H1 (cell line): Measurements from ENCODE around the gene TET1. TPM values are rescaled to one million over a fixed set of nuclear protein-coding genes. Genes with fewer than 3 reads are reported as not detected.

ENCODE experiments used
- CTCF ChIA-PET: fragments of 300-600 bp; sonication (Branson Sonifier 250); formaldehyde crosslinking; loops from one replicate; lab custom pipeline; 2021; ENCODE audit not compliant: partially characterized antibody; lab: Charles Lee
- POLR2A ChIA-PET: fragments of 300-600 bp; sonication (Branson Sonifier 250); formaldehyde crosslinking; loops from one replicate; lab custom pipeline; 2021; ENCODE audit warnings: inconsistent platforms; ENCODE audit not compliant: partially characterized antibody; lab: Charles Lee
- DNase-seq, 2 experiments: peaks; one replicate each; pipeline versions ENCODE4 v3.0.0 to v3.0.0-alpha.2; 2010 to 2022; ENCODE audit warnings: low spot score in 2 of 2, low read depth in 1 of 2, mixed read lengths in 1 of 2
- FAIRE-seq: peaks from 2 replicates; lab custom pipeline; 2011; peaks lifted over from hg19 to GRCh38; lab: Jason Lieb, UNC
- H2AFZ ChIP-seq: 2 replicates; pipeline ENCODE4 v1.8.1; 2012; ENCODE audit warnings: low read length, inconsistent platforms
- H2AK5ac ChIP-seq: 2 replicates; pipeline ENCODE4 v1.6.1; 2013; ENCODE audit warnings: low read depth, low read length
- H2BK120ac ChIP-seq: replicated peaks from 2 replicates; pipeline ENCODE3; 2013; ENCODE audit warnings: low read depth, low read length, inconsistent platforms
- H2BK12ac ChIP-seq: 2 replicates; pipeline ENCODE4 v1.6.1; 2013; ENCODE audit warnings: low read depth, low read length
- H2BK15ac ChIP-seq: 2 replicates; pipeline ENCODE4 v1.6.1; 2013; ENCODE audit warnings: low read length
- H2BK20ac ChIP-seq: 2 replicates; pipeline ENCODE4 v1.6.1; 2013; ENCODE audit warnings: low read length
- H2BK5ac ChIP-seq: 2 replicates; pipeline ENCODE4 v1.6.1; 2013; ENCODE audit warnings: low read depth, low read length
- H3K14ac ChIP-seq: 2 replicates; pipeline ENCODE4 v1.6.1; 2013; ENCODE audit warnings: inconsistent platforms; ENCODE audit not compliant: insufficient read length
- H3K18ac ChIP-seq: 2 replicates; pipeline ENCODE4 v1.6.1; 2013; ENCODE audit warnings: low read length; ENCODE audit errors: extremely low read depth
- H3K23ac ChIP-seq: 2 replicates; pipeline ENCODE4 v1.6.1; 2013; ENCODE audit warnings: inconsistent platforms; ENCODE audit not compliant: insufficient read length
- H3K23me2 ChIP-seq: 2 replicates; pipeline ENCODE4 v1.6.1; 2013; ENCODE audit warnings: low read depth, low read length
- H3K27ac ChIP-seq: 2 replicates; pipeline ENCODE4 v1.6.1; 2011; ENCODE audit warnings: low read depth, low read length, inconsistent platforms
- H3K27me3 ChIP-seq, 4 experiments: replicated peaks in 1 of 4; 1 replicate in 1 of 4; 2 replicates in 3 of 4; pipeline versions ENCODE4 v1.6.1 to v1.8.1; 2011 to 2013; ENCODE audit warnings: low read length in 3 of 4, mild to moderate bottlenecking in 3 of 4, inconsistent platforms in 2 of 4, mixed read lengths in 2 of 4, moderate library complexity in 1 of 4; ENCODE audit not compliant: control insufficient read depth in 3 of 4, insufficient read depth in 3 of 4; ENCODE audit errors: extremely low read depth in 1 of 4
- H3K36me3 ChIP-seq, 4 experiments: 2 replicates each; pipeline versions ENCODE4 v1.6.1 to v1.8.1; 2011 to 2013; ENCODE audit warnings: mild to moderate bottlenecking in 4 of 4, low read length in 3 of 4, moderate library complexity in 2 of 4, control low read depth in 1 of 4, inconsistent platforms in 1 of 4; ENCODE audit not compliant: insufficient read depth in 4 of 4, control insufficient read depth in 2 of 4
- H3K4ac ChIP-seq: replicated peaks from 2 replicates; pipeline ENCODE3; 2013; ENCODE audit warnings: low read length, low read depth, mixed read lengths, inconsistent platforms; ENCODE audit not compliant: insufficient read length
- H3K4me1 ChIP-seq, 4 experiments: replicated peaks in 1 of 4; 1 replicate in 1 of 4; 2 replicates in 3 of 4; pipeline versions ENCODE4 v1.6.1 to v1.8.1; 2011 to 2013; ENCODE audit warnings: low read length in 3 of 4, inconsistent platforms in 2 of 4, mixed read lengths in 1 of 4; ENCODE audit not compliant: insufficient read depth in 4 of 4, control insufficient read depth in 3 of 4
- H3K4me2 ChIP-seq, 2 experiments: 2 replicates each; pipeline versions ENCODE4 v1.6.1 to v1.8.1; 2011 to 2013; ENCODE audit warnings: low read depth in 2 of 2, low read length in 2 of 2, control low read depth in 1 of 2, inconsistent platforms in 1 of 2, mild to moderate bottlenecking in 1 of 2; ENCODE audit not compliant: insufficient read depth in 1 of 2
- H3K4me3 ChIP-seq, 4 experiments: fragments of 200-600, 300-600 bp in 1 of 4; sonication (generic), shearing (Covaris generic), sonication (Bioruptor Twin) in 1 of 4; 2 replicates each; pipeline versions ENCODE4 v1.5.1 to v1.8.1; 2011 to 2016; ENCODE audit warnings: low read length in 4 of 4, low read depth in 3 of 4, control low read depth in 2 of 4, inconsistent platforms in 2 of 4, mild to moderate bottlenecking in 2 of 4, mixed read lengths in 1 of 4, moderate library complexity in 1 of 4; ENCODE audit not compliant: insufficient read depth in 2 of 4; ENCODE audit errors: extremely low read depth in 1 of 4
- H3K56ac ChIP-seq: replicated peaks from 2 replicates; pipeline ENCODE3; 2013; ENCODE audit warnings: low read depth, mild to moderate bottlenecking, mixed read lengths, low read length, inconsistent platforms; ENCODE audit not compliant: insufficient read length
- H3K79me1 ChIP-seq: 2 replicates; pipeline ENCODE4 v1.6.1; 2013; ENCODE audit warnings: low read depth, low read length, control low read depth
- H3K79me2 ChIP-seq, 2 experiments: 2 replicates each; pipeline versions ENCODE4 v1.6.1 to v1.8.1; 2012 to 2013; ENCODE audit warnings: low read length in 2 of 2, mild to moderate bottlenecking in 2 of 2, inconsistent platforms in 1 of 2; ENCODE audit not compliant: insufficient read depth in 2 of 2, control insufficient read depth in 1 of 2
- H3K9ac ChIP-seq, 4 experiments: replicated peaks in 1 of 4; 1 replicate in 1 of 4; 2 replicates in 3 of 4; pipeline versions ENCODE4 v1.6.1 to v1.8.1; 2011 to 2013; ENCODE audit warnings: low read depth in 3 of 4, low read length in 3 of 4, control low read depth in 2 of 4, mild to moderate bottlenecking in 2 of 4, moderate library complexity in 2 of 4, inconsistent platforms in 1 of 4; ENCODE audit errors: extremely low read depth in 1 of 4
- H3K9me3 ChIP-seq, 2 experiments: 2 replicates each; pipeline versions ENCODE4 v1.6.1 to v1.8.1; 2012 to 2013; ENCODE audit warnings: mild to moderate bottlenecking in 2 of 2, moderate library complexity in 2 of 2, control low read depth in 1 of 2, inconsistent platforms in 1 of 2, low read depth in 1 of 2, low read length in 1 of 2, mixed read lengths in 1 of 2; ENCODE audit not compliant: insufficient read depth in 2 of 2
- H4K20me1 ChIP-seq, 2 experiments: replicated peaks in 1 of 2; 2 replicates each; pipeline versions ENCODE3 to v1.8.1; 2011 to 2013; ENCODE audit warnings: inconsistent platforms in 2 of 2, low read length in 2 of 2, mild to moderate bottlenecking in 1 of 2; ENCODE audit not compliant: insufficient read depth in 2 of 2, control insufficient read depth in 1 of 2
- H4K5ac ChIP-seq: 2 replicates; pipeline ENCODE4 v1.6.1; 2013; ENCODE audit warnings: low read length, low read depth, mixed read lengths, inconsistent platforms; ENCODE audit not compliant: insufficient read length
- H4K8ac ChIP-seq: 2 replicates; pipeline ENCODE4 v1.8.0; 2013; ENCODE audit warnings: mild to moderate bottlenecking, moderate library complexity, low read length, inconsistent platforms; ENCODE audit not compliant: insufficient read depth; ENCODE audit errors: extremely low read depth
- H4K91ac ChIP-seq: replicated peaks from 2 replicates; pipeline ENCODE3; 2013; ENCODE audit warnings: low read length, mixed read lengths, inconsistent platforms; ENCODE audit not compliant: insufficient read length
- CEBPB ChIP-seq: IDR thresholded peaks from 2 replicates; pipeline ENCODE4 v1.6.1; 2012; ENCODE audit warnings: low read depth, low read length
- CHD2 ChIP-seq: IDR thresholded peaks from 2 replicates; pipeline ENCODE4 v1.6.1; 2012; ENCODE audit warnings: low read length, improper control_type of control experiment
- JUND ChIP-seq: IDR thresholded peaks from 2 replicates; pipeline ENCODE4 v1.6.1; 2011; ENCODE audit warnings: mild to moderate bottlenecking, improper control_type of control experiment, low read length
- KDM1A ChIP-seq: fragments of 200-600, 300-600 bp; sonication (generic); IDR thresholded peaks from 2 replicates; pipeline ENCODE4 v1.7.1; 2016; ENCODE audit warnings: mild to moderate bottlenecking, low read length, borderline replicate concordance
- POLR2A ChIP-seq, 2 experiments: IDR thresholded peaks; 1 replicate in 1 of 2; 2 replicates in 1 of 2; pipeline ENCODE4 v1.6.1; 2011; ENCODE audit warnings: low read depth in 2 of 2, low read length in 2 of 2, mild to moderate bottlenecking in 2 of 2; ENCODE audit errors: control extremely low read depth in 1 of 2
- POU5F1 ChIP-seq: IDR thresholded peaks from 2 replicates; pipeline ENCODE4 v1.6.1; 2011; ENCODE audit warnings: low read depth, mild to moderate bottlenecking, low read length, moderate library complexity
- RAD21 ChIP-seq, 2 experiments: IDR thresholded peaks in 1 of 2; conservative IDR thresholded peaks in 1 of 2; 2 replicates each; pipeline ENCODE4 v1.6.1; 2011; ENCODE audit warnings: low read depth in 2 of 2, low read length in 2 of 2, improper control_type of control experiment in 1 of 2, inconsistent platforms in 1 of 2, mild to moderate bottlenecking in 1 of 2, moderate library complexity in 1 of 2
- RXRA ChIP-seq: IDR thresholded peaks from 2 replicates; pipeline ENCODE4 v1.6.1; 2011; ENCODE audit warnings: low read depth, mild to moderate bottlenecking, low read length, moderate library complexity; ENCODE audit not compliant: insufficient read depth
- SAP30 ChIP-seq: fragments of 300-600 bp; sonication (generic); IDR thresholded peaks from 2 replicates; pipeline ENCODE4 v1.7.1; 2012; ENCODE audit warnings: low read length, moderate library complexity, mild to moderate bottlenecking, inconsistent platforms; ENCODE audit not compliant: insufficient read depth, insufficient replicate concordance
- SIX5 ChIP-seq: IDR thresholded peaks from 2 replicates; pipeline ENCODE4 v1.6.1; 2011; ENCODE audit warnings: mild to moderate bottlenecking, low read depth, low read length
- SP2 ChIP-seq: IDR thresholded peaks from 2 replicates; pipeline ENCODE4 v1.6.1; 2012; ENCODE audit warnings: mild to moderate bottlenecking, low read length, inconsistent platforms
- SUZ12 ChIP-seq: fragments of 200-600 bp; sonication (generic); IDR thresholded peaks from 2 replicates; pipeline ENCODE4 v1.6.1; 2012; ENCODE audit warnings: mild to moderate bottlenecking, inconsistent platforms, low read length, moderate library complexity, mixed read lengths
- WGBS, 2 experiments: shearing (Covaris generic) in 1 of 2; methylation state at CpG; one replicate each; pipeline versions ENCODE4 v1.1.6 to v1.1.7; 2013 to 2015; ENCODE audit warnings: low lambda C conversion rate in 2 of 2, mixed read lengths in 2 of 2, inconsistent platforms in 1 of 2, low coverage in 1 of 2, missing lambda C conversion rate in 1 of 2; ENCODE audit not compliant: insufficient replicate concordance in 2 of 2, insufficient coverage in 1 of 2, insufficient read length in 1 of 2; ENCODE audit errors: extremely low coverage in 1 of 2, missing lambda C conversion rate in 1 of 2; 5-methylcytosine and 5-hydroxymethylcytosine counted together
- polyA plus RNA-seq, 7 experiments: library from polyadenylated mRNA; depleted of rRNA in 3 of 7; stranded (reverse) in 5 of 7; unstranded in 2 of 7; fragments of >200 nt in 5 of 7; fragments of 200-250 nt in 2 of 7; gene quantifications; 1 replicate in 5 of 7; 2 replicates in 1 of 7; 4 replicates in 1 of 7; pipeline versions ENCODE4 v1.2.1 to v1.2.3, GENCODE V29; 2011 to 2013; ENCODE audit warnings: missing spikeins in 2 of 7, mixed read lengths in 2 of 7
- total RNA-seq: library from RNA; stranded (reverse); fragmentation: NEBNext Ultra II Directional; extraction: Animal tissue kit (Norgen Biotek cat#: 25700); gene quantifications from 2 replicates; pipeline ENCODE4 v1.2.1, GENCODE V29; 2021
- TF ChIP-seq, protein P1 (sequence below): IDR thresholded peaks from 2 replicates; pipeline ENCODE4 v1.6.1; 2011; ENCODE audit warnings: low read length, improper control_type of control experiment
- TF ChIP-seq, protein P2 (sequence below): IDR thresholded peaks from 2 replicates; pipeline ENCODE4 v1.6.1; 2011; ENCODE audit warnings: low read depth, mild to moderate bottlenecking, low read length; ENCODE audit not compliant: insufficient read depth

TET1 gene
- total and polyA plus RNA-seq, 2 of the 8 experiments (the other 6 are each of a cell fraction or from before 2014, with no cell fraction given): 15.2 to 69.3 TPM

DNA sequence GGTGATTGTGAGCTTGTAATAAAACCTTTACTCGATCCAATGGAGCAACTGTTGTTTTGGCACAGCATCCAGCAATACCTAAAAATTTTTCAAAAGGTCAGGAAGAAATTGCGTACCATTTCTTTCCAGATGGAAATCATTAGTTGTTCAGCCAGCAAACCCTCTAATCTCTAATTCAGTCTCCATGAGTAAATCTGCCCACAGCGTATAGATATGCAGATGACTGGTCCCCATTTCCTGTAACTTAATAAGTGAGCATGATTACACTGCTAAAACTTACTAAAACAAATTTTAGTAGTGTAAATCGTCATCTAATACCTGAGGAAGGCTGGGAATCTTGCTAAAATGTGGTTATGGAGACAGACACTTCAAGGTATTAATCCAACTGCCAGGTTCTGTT, 43.4 kb upstream of the TET1 start:
- Histone ChIP-seq H2AK5ac (no peak overlapping the region), H3K27me3 (no peaks in the 10 kb centered on the region), H4K20me1 (no peaks in the 10 kb centered on the region), H3K9ac (no peak overlapping the region), H2AFZ (no peak overlapping the region), H3K14ac (no peak overlapping the region), H4K8ac (no peak overlapping the region), H4K5ac (no peak overlapping the region), H4K91ac (no peak overlapping the region), H3K4me3 (no peak overlapping the region), H3K79me1 (no peaks in the 10 kb centered on the region), H3K79me2 (no peaks in the 10 kb centered on the region), H2BK120ac (no peak overlapping the region), H3K4me1 (no peaks in the 10 kb centered on the region), H3K36me3 (no peaks in the 10 kb centered on the region), H3K23ac (no peak overlapping the region), H2BK5ac (no peak overlapping the region), H3K23me2 (no peaks in the 10 kb centered on the region), H3K27ac (no peak overlapping the region), H2BK15ac (no peak overlapping the region), H3K4ac (no peak overlapping the region), H2BK12ac (no peak overlapping the region), H3K9me3 (no peaks in the 10 kb centered on the region), H2BK20ac (no peak overlapping the region), H3K4me2 (no peak overlapping the region), H3K56ac (no peak overlapping the region), H3K18ac (no peak overlapping the region)
- CTCF ChIA-PET: no interaction called here
- POLR2A ChIA-PET: interaction anchor here (1.2 kb wide), 1 partner anchor 9 kb away, joined by 4 read pairs; no protein-coding TSS in a partner anchor
- no peak for FAIRE-seq
- WGBS, 2 experiments: 62% methylated on average over 4 of the region's 4 CpGs; no CpG with 5 or more reads in 1 of the 2 experiments
- no peak for DNase-seq
- TF ChIP-seq, protein P1, sequence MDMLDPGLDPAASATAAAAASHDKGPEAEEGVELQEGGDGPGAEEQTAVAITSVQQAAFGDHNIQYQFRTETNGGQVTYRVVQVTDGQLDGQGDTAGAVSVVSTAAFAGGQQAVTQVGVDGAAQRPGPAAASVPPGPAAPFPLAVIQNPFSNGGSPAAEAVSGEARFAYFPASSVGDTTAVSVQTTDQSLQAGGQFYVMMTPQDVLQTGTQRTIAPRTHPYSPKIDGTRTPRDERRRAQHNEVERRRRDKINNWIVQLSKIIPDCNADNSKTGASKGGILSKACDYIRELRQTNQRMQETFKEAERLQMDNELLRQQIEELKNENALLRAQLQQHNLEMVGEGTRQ: no peak
- TF ChIP-seq CEBPB: no peak
- no peak for TF ChIP-seq JUND
- TF ChIP-seq CHD2: no peak
- TF ChIP-seq, protein P2, sequence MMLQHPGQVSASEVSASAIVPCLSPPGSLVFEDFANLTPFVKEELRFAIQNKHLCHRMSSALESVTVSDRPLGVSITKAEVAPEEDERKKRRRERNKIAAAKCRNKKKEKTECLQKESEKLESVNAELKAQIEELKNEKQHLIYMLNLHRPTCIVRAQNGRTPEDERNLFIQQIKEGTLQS: no peak
- TF ChIP-seq POLR2A (IDR thresholded peaks at IDR 0.05; ENCODE audit: control extremely low read depth in 1 of 2, low read depth in 2 of 2, low read length in 2 of 2): no peak
- TF ChIP-seq KDM1A: no peak
- TF ChIP-seq POU5F1: no peak
- TF ChIP-seq SP2: no peak
- TF ChIP-seq SIX5: no peak
- TF ChIP-seq SAP30: no peak
- TF ChIP-seq SUZ12: no peak
- no peak for TF ChIP-seq RAD21 (IDR thresholded peaks at IDR 0.05 in 1 of 2, conservative IDR thresholded peaks at IDR 0.05 in 1 of 2; ENCODE audit: low read depth in 2 of 2, low read length in 2 of 2)
- TF ChIP-seq RXRA: no peak
